ENCODE results near the gene TEX264.

DNA sequence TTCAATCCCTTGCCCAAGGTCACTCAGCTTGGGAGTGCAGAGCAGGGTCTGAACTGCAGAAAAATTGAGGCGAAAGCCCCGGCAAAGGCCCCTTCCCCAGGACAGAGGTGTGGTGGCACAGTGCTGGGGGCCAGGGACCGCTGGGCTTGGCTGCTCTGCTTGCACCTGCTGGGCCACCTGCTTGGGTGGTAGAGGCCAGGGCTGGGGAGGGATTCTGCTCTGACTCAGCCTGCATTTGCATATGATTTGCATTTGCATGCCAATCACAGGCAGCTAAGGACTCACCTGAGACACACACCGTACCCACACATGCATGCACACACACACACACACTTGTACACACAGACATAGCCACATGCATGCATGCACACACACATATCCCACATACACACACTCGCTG, 45.8 kb downstream of the TEX264 start:
- TF ChIP-seq, protein P1, sequence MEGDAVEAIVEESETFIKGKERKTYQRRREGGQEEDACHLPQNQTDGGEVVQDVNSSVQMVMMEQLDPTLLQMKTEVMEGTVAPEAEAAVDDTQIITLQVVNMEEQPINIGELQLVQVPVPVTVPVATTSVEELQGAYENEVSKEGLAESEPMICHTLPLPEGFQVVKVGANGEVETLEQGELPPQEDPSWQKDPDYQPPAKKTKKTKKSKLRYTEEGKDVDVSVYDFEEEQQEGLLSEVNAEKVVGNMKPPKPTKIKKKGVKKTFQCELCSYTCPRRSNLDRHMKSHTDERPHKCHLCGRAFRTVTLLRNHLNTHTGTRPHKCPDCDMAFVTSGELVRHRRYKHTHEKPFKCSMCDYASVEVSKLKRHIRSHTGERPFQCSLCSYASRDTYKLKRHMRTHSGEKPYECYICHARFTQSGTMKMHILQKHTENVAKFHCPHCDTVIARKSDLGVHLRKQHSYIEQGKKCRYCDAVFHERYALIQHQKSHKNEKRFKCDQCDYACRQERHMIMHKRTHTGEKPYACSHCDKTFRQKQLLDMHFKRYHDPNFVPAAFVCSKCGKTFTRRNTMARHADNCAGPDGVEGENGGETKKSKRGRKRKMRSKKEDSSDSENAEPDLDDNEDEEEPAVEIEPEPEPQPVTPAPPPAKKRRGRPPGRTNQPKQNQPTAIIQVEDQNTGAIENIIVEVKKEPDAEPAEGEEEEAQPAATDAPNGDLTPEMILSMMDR (conservative IDR thresholded peaks at IDR 0.05; ENCODE audit: low read length): no peak
- TF ChIP-seq EZH2phosphoT487 (IDR thresholded peaks at IDR 0.05; ENCODE audit: borderline replicate concordance, low read depth, low read length): no peak
